A673 (cell line): ENCODE results near the gene OGFOD1. TPM values are rescaled to one million over a fixed set of nuclear protein-coding genes. Genes with fewer than 3 reads are reported as not detected.

ENCODE experiments used
- BruUV-seq: library from RNA; stranded (reverse); fragments of 400-500 nt; replicated peaks from 2 replicates; lab custom pipeline; 2021; lab: Mats Ljungman, UMichigan
- CTCF ChIA-PET: fragments of 300-600 bp; sonication (Branson Sonifier 250); formaldehyde crosslinking; loops from one replicate; lab custom pipeline; 2022; ENCODE audit warnings: antibody characterized with exemption; lab: Charles Lee
- POLR2A ChIA-PET: fragments of 300-600 bp; sonication (Branson Sonifier 250); formaldehyde crosslinking; loops from one replicate; lab custom pipeline; 2022; ENCODE audit warnings: antibody characterized with exemption; ENCODE audit not compliant: low non-redundant PET; lab: Charles Lee
- DNase-seq: peaks from one replicate; pipeline ENCODE4 v3.0.0-alpha.2; 2015; ENCODE audit warnings: low spot score
- H3K27ac ChIP-seq: fragments of 200-600 bp; sonication (generic); 2 replicates; pipeline ENCODE4 v1.5.1; 2016; ENCODE audit warnings: mixed run types, low read depth, mild to moderate bottlenecking, mixed read lengths, antibody characterized with exemption, low read length; ENCODE audit not compliant: poor library complexity, severe bottlenecking
- H3K27me3 ChIP-seq: fragments of 200-600 bp; sonication (generic); replicated peaks from 2 replicates; pipeline ENCODE4 v1.6.1; 2017; ENCODE audit warnings: mixed run types, low read depth, mild to moderate bottlenecking, mixed read lengths, antibody characterized with exemption, low read length; ENCODE audit not compliant: insufficient read depth, poor library complexity
- H3K36me3 ChIP-seq: fragments of 200-600 bp; sonication (generic); 2 replicates; pipeline ENCODE4 v1.6.1; 2016; ENCODE audit warnings: mixed run types, mild to moderate bottlenecking, mixed read lengths, antibody characterized with exemption, low read length; ENCODE audit not compliant: insufficient read depth, poor library complexity, severe bottlenecking
- H3K4me1 ChIP-seq: fragments of 200-600 bp; sonication (generic); 2 replicates; pipeline ENCODE4 v1.6.1; 2017; ENCODE audit warnings: mixed run types, mild to moderate bottlenecking, mixed read lengths, antibody characterized with exemption, low read length; ENCODE audit not compliant: insufficient read depth, poor library complexity, severe bottlenecking
- H3K4me3 ChIP-seq: fragments of 200-600 bp; sonication (generic); 2 replicates; pipeline ENCODE4 v1.5.1; 2016; ENCODE audit warnings: low read depth, mixed run types, mild to moderate bottlenecking, mixed read lengths, low read length; ENCODE audit not compliant: poor library complexity, severe bottlenecking
- H3K9me3 ChIP-seq: fragments of 200-600 bp; sonication (generic); 2 replicates; pipeline ENCODE4 v1.6.1; 2016; ENCODE audit warnings: mixed run types, low read depth, mild to moderate bottlenecking, mixed read lengths, antibody characterized with exemption, low read length; ENCODE audit not compliant: poor library complexity, severe bottlenecking
- EZH2 ChIP-seq: fragments of 200-600 bp; sonication (generic); IDR thresholded peaks from 2 replicates; pipeline ENCODE4 v1.6.1; 2017; ENCODE audit warnings: borderline replicate concordance, low read depth, mild to moderate bottlenecking, mixed read lengths, antibody characterized with exemption, low read length; ENCODE audit not compliant: poor library complexity, severe bottlenecking
- intact Hi-C: fragments of 100-400 bp; cut with micrococcal nuclease; formaldehyde crosslinking; loops from one replicate; pipeline ENCODE4 v1.10.0; 2022; ENCODE audit not compliant: unreplicated experiment
- total RNA-seq: library from RNA; stranded (reverse); gene quantifications from 2 replicates; pipeline ENCODE4 v1.2.3, GENCODE V29; 2021
- TF ChIP-seq, protein P1 (sequence below): fragments of 300-800, 200-600 bp; sonication (generic); conservative IDR thresholded peaks from 2 replicates; pipeline ENCODE4 v1.5.1; 2017; ENCODE audit warnings: low read depth, mild to moderate bottlenecking, antibody characterized with exemption, low read length, moderate library complexity, mixed read lengths

Gene OGFOD1
- total RNA-seq, 1 experiment from 2014 or later, result 78.1 TPM

DNA sequence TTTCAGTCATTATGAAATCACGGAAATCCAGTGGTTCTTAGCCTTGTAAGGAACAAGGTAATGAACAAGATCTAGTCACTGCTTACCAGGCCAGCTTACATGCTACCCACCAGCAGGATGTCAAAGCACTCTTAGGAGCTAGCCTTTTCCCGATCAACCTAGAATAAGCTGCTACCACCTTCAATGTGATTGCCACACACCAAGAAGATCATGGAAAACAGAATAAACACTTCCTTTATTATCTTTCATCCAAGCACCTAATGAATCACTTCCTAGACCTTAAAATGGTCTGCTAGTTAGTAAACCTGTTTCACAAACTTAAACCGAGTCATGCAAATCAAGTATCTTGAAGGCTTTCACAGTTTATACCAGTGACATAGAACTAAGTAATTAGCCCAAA lies 63.5 kb downstream of the OGFOD1 start:
- Histone ChIP-seq H3K27ac (no peak overlapping the region), H3K9me3 (no peaks in the 10 kb centered on the region), H3K4me3 (no peak overlapping the region), H3K4me1 (peaks cover 3% of the 10 kb centered on the region), H3K27me3 (no peaks in the 10 kb centered on the region), H3K36me3 (no peaks in the 10 kb centered on the region)
- CTCF ChIA-PET, result interaction anchor here (1.6 kb wide), 1 partner anchor 187 kb away, joined by 4 read pairs; no protein-coding TSS in a partner anchor
- DNase-seq, result no peak
- no TSS peak for BruUV-seq
- intact Hi-C loops, result loop anchor here (1.0 to 2.0 kb wide), 2 partner anchors 85 to 188 kb away; no protein-coding TSS in a partner anchor
- POLR2A ChIA-PET, result no interaction called here
- TF ChIP-seq, protein P1, sequence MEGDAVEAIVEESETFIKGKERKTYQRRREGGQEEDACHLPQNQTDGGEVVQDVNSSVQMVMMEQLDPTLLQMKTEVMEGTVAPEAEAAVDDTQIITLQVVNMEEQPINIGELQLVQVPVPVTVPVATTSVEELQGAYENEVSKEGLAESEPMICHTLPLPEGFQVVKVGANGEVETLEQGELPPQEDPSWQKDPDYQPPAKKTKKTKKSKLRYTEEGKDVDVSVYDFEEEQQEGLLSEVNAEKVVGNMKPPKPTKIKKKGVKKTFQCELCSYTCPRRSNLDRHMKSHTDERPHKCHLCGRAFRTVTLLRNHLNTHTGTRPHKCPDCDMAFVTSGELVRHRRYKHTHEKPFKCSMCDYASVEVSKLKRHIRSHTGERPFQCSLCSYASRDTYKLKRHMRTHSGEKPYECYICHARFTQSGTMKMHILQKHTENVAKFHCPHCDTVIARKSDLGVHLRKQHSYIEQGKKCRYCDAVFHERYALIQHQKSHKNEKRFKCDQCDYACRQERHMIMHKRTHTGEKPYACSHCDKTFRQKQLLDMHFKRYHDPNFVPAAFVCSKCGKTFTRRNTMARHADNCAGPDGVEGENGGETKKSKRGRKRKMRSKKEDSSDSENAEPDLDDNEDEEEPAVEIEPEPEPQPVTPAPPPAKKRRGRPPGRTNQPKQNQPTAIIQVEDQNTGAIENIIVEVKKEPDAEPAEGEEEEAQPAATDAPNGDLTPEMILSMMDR, result no peak
- TF ChIP-seq EZH2, result no peak

DNA sequence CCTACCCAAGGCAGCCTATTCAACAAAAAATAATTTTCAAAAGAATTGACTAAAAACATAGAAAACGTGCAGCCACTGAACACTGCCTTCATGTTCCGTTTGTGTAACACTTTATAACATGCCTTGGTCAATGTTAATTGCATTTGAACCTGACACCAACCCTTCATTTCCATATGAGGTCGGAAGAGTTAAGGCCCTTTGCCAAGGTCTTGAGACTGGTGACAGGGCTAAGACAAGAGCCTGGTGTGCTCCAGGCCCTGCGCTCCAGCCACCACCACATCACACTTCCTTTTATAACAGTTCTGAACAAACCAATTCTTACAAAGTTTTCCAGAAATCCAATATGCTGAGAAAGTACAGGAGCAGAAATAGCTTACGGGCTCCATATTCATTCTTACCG lies 64.3 kb downstream of the OGFOD1 start:
- Histone ChIP-seq H3K36me3 (no peaks in the 10 kb centered on the region), H3K27me3 (no peaks in the 10 kb centered on the region), H3K4me1 (peaks cover 3% of the 10 kb centered on the region), H3K9me3 (no peaks in the 10 kb centered on the region), H3K4me3 (no peak overlapping the region), H3K27ac (no peak overlapping the region)
- TF ChIP-seq, protein P1, result no peak
- no peak for TF ChIP-seq EZH2
- ChIA-PET POLR2A (no interaction called here), CTCF (no interaction called here)
- intact Hi-C loops, result loop anchor here (2.0 kb wide), 1 partner anchor 187 kb away; no protein-coding TSS in a partner anchor
- DNase-seq, result no peak
- no TSS peak for BruUV-seq

DNA sequence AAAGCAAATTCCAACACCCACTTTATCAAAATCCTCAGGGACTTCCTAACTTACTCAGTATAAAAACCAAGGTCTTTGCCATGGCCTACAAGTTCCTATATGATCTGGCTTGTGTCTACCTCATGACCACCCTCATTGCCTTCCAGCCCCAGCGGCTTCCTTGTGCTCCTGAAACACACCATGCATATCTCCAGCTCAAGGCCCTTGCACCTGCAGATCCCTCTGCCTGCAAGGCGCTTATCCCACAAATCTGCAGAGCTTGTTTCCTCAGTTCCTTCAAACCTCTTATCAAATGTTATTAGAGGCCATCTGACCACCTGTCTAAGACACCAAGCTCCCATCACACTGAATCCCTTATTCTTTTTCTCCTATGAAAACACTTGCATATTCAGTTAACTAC lies 65.9 kb downstream of the OGFOD1 start:
- TF ChIP-seq EZH2, result no peak
- TF ChIP-seq, protein P1, result no peak
- ChIA-PET CTCF (no interaction called here), POLR2A (interaction anchor here (0.6 kb wide), 1 partner anchor 141 kb away, joined by 4 read pairs; no protein-coding TSS in a partner anchor)
- DNase-seq, result no peak
- Histone ChIP-seq H3K4me3 (no peak overlapping the region), H3K36me3 (no peaks in the 10 kb centered on the region), H3K4me1 (peaks cover 3% of the 10 kb centered on the region), H3K9me3 (no peaks in the 10 kb centered on the region), H3K27me3 (no peaks in the 10 kb centered on the region), H3K27ac (no peak overlapping the region)
- no TSS peak for BruUV-seq
- intact Hi-C loops, result no loop called here
